Endothelial cell of umbilical vein (primary cell): ENCODE measurements around the gene LRP1. TPM values are rescaled to one million over a fixed set of nuclear protein-coding genes. Genes with fewer than 3 reads are reported as not detected.

Experiments used
- BruUV-seq: library from RNA; stranded (reverse); fragments of 400-500 nt; replicated peaks from 2 replicates; lab custom pipeline; 2021; lab: Mats Ljungman, UMichigan
- CTCF ChIA-PET: fragments of 300-600, 350-600 bp; sonication (Branson Sonifier 250); formaldehyde crosslinking; loops from one replicate; lab custom pipeline; 2021; ENCODE audit warnings: antibody characterized with exemption, inconsistent platforms; lab: Charles Lee
- POLR2A ChIA-PET: fragments of 300-600, 350-600 bp; sonication (Branson Sonifier 250); formaldehyde crosslinking; loops from one replicate; lab custom pipeline; 2021; ENCODE audit warnings: antibody characterized with exemption, inconsistent platforms; lab: Charles Lee
- DNase-seq: peaks from one replicate; pipeline ENCODE4 v3.0.0-alpha.2; 2011; ENCODE audit warnings: low read depth, low spot score
- FAIRE-seq: peaks from 2 replicates; lab custom pipeline; 2011; peaks lifted over from hg19 to GRCh38; lab: Jason Lieb, UNC
- H2AFZ ChIP-seq: 2 replicates; pipeline ENCODE4 v1.6.0; 2012; ENCODE audit warnings: low read depth, low read length, control low read depth, inconsistent platforms
- H3K27ac ChIP-seq: 2 replicates; pipeline ENCODE4 v1.5.1; 2011; ENCODE audit warnings: low read depth, mild to moderate bottlenecking, control low read depth, low read length, moderate library complexity; ENCODE audit not compliant: insufficient read depth
- H3K27me3 ChIP-seq, 2 experiments: 2 replicates each; pipeline versions ENCODE4 v1.6.0 to v1.6.1; 2011; ENCODE audit warnings: low read length in 2 of 2, mixed read lengths in 1 of 2; ENCODE audit not compliant: control insufficient read depth in 2 of 2, insufficient read depth in 2 of 2
- H3K36me3 ChIP-seq, 2 experiments: 2 replicates in 1 of 2; 3 replicates in 1 of 2; pipeline ENCODE4 v1.5.1; 2011; ENCODE audit warnings: low read length in 2 of 2, mild to moderate bottlenecking in 1 of 2, moderate library complexity in 1 of 2; ENCODE audit not compliant: control insufficient read depth in 2 of 2, insufficient read depth in 2 of 2; ENCODE audit errors: extremely low read depth in 1 of 2
- H3K4me1 ChIP-seq: 3 replicates; pipeline ENCODE4 v1.5.1; 2011; ENCODE audit warnings: mild to moderate bottlenecking, low read length; ENCODE audit not compliant: control insufficient read depth, insufficient read depth; ENCODE audit errors: extremely low read depth
- H3K4me2 ChIP-seq: 2 replicates; pipeline ENCODE4 v1.6.1; 2011; ENCODE audit warnings: low read length, control low read depth, mixed read lengths; ENCODE audit not compliant: insufficient read depth
- H3K4me3 ChIP-seq, 3 experiments: fragments of 200-600 bp in 1 of 3; sonication (generic), shearing (Covaris generic) in 1 of 3; replicated peaks in 1 of 3; 2 replicates each; pipeline ENCODE4 v1.5.1; 2011 to 2016; ENCODE audit warnings: control low read depth in 3 of 3, low read length in 3 of 3, mild to moderate bottlenecking in 2 of 3, inconsistent platforms in 1 of 3, low read depth in 1 of 3, moderate library complexity in 1 of 3; ENCODE audit not compliant: insufficient read depth in 1 of 3
- H3K79me2 ChIP-seq: 2 replicates; pipeline ENCODE4 v1.6.0; 2012; ENCODE audit warnings: low read length, inconsistent platforms; ENCODE audit not compliant: control insufficient read depth, insufficient read depth
- H3K9ac ChIP-seq: replicated peaks from 2 replicates; pipeline ENCODE3; 2011; ENCODE audit warnings: low read length, control low read depth; ENCODE audit not compliant: insufficient read depth; ENCODE audit errors: extremely low read depth
- H3K9me1 ChIP-seq: replicated peaks from 3 replicates; pipeline ENCODE4 v1.6.0; 2011; ENCODE audit warnings: mild to moderate bottlenecking, low read length; ENCODE audit not compliant: control insufficient read depth, insufficient read depth; ENCODE audit errors: extremely low read depth
- H3K9me3 ChIP-seq: replicated peaks from 2 replicates; pipeline ENCODE4 v1.5.1; 2012; ENCODE audit warnings: low read length, inconsistent platforms; ENCODE audit not compliant: control insufficient read depth, insufficient read depth
- H4K20me1 ChIP-seq: replicated peaks from 2 replicates; pipeline ENCODE3; 2011; ENCODE audit warnings: mild to moderate bottlenecking, low read length; ENCODE audit not compliant: control insufficient read depth, insufficient read depth; ENCODE audit errors: extremely low read depth
- EZH2 ChIP-seq: IDR thresholded peaks from 2 replicates; pipeline ENCODE4 v1.6.1; 2012; ENCODE audit warnings: borderline replicate concordance, low read depth, mild to moderate bottlenecking, moderate library complexity, low read length, inconsistent platforms; ENCODE audit not compliant: severe bottlenecking
- FOS ChIP-seq: IDR thresholded peaks from 2 replicates; pipeline ENCODE4 v1.6.1; 2011; ENCODE audit warnings: mild to moderate bottlenecking, low read length, moderate library complexity, borderline replicate concordance; ENCODE audit not compliant: insufficient read depth
- GATA2 ChIP-seq: IDR thresholded peaks from 2 replicates; pipeline ENCODE4 v1.7.0; 2011; ENCODE audit warnings: low read depth, mild to moderate bottlenecking, moderate library complexity, mixed read lengths, low read length; ENCODE audit not compliant: insufficient read length, insufficient read depth
- JUN ChIP-seq: IDR thresholded peaks from 2 replicates; pipeline ENCODE4 v1.6.1; 2011; ENCODE audit warnings: borderline replicate concordance, low read depth; ENCODE audit not compliant: insufficient read length, insufficient read depth
- MAX ChIP-seq: IDR thresholded peaks from 2 replicates; pipeline ENCODE4 v1.6.1; 2011; ENCODE audit not compliant: insufficient read depth, insufficient read length
- MYC ChIP-seq: IDR thresholded peaks from one replicate; pipeline ENCODE4 v1.6.1; 2011; ENCODE audit warnings: mild to moderate bottlenecking, low read depth, low read length
- POLR2A ChIP-seq: IDR thresholded peaks from 2 replicates; pipeline ENCODE4 v1.6.1; 2012; ENCODE audit warnings: low read depth, mild to moderate bottlenecking, control low read depth, low read length
- POLR2AphosphoS5 ChIP-seq: IDR thresholded peaks from 2 replicates; pipeline ENCODE4 v1.6.1; 2012; ENCODE audit warnings: low read depth, mild to moderate bottlenecking, control low read depth, low read length, moderate library complexity; ENCODE audit not compliant: insufficient read depth
- dilution Hi-C: fragments of 300-500 bp; cut with MboI; formaldehyde crosslinking; loops from one replicate; pipeline ENCODE4 v1.15.0; 2019; ENCODE audit warnings: low sequenced_read_pairs; ENCODE audit not compliant: extremely low pct_ligation_motif_present
- intact Hi-C: fragments of 100-400 bp; cut with micrococcal nuclease; formaldehyde crosslinking; loops from one replicate; pipeline ENCODE4 v1.10.0; 2022
- polyA plus RNA-seq, 4 experiments: library from polyadenylated mRNA; depleted of rRNA in 3 of 4; stranded (reverse) in 3 of 4; unstranded in 1 of 4; fragments of >200 nt; gene quantifications; 2 replicates each; pipeline versions ENCODE4 v1.2.1 to v1.2.3, GENCODE V29; 2011 to 2012; ENCODE audit warnings: missing spikeins in 1 of 4
- total RNA-seq: library from RNA; stranded (reverse); gene quantifications from 2 replicates; pipeline ENCODE4 v1.2.3, GENCODE V29; 2021
- TF ChIP-seq, protein P1 (sequence below), 2 donors: IDR thresholded peaks; 1 replicate in 1 of 2; 2 replicates in 1 of 2; pipeline ENCODE4 v1.5.1; 2011; ENCODE audit warnings: low read length in 2 of 2, mild to moderate bottlenecking in 2 of 2, moderate library complexity in 2 of 2, control low read depth in 1 of 2, inconsistent platforms in 1 of 2, low read depth in 1 of 2; ENCODE audit not compliant: insufficient read depth in 1 of 2; ENCODE audit errors: extremely low read depth in 1 of 2

Gene LRP1
- total and polyA plus RNA-seq, 2 donors (not counting 3 experiments of a cell fraction or from before 2014, with no cell fraction given) = 1.6 to 4.6 TPM

DNA sequence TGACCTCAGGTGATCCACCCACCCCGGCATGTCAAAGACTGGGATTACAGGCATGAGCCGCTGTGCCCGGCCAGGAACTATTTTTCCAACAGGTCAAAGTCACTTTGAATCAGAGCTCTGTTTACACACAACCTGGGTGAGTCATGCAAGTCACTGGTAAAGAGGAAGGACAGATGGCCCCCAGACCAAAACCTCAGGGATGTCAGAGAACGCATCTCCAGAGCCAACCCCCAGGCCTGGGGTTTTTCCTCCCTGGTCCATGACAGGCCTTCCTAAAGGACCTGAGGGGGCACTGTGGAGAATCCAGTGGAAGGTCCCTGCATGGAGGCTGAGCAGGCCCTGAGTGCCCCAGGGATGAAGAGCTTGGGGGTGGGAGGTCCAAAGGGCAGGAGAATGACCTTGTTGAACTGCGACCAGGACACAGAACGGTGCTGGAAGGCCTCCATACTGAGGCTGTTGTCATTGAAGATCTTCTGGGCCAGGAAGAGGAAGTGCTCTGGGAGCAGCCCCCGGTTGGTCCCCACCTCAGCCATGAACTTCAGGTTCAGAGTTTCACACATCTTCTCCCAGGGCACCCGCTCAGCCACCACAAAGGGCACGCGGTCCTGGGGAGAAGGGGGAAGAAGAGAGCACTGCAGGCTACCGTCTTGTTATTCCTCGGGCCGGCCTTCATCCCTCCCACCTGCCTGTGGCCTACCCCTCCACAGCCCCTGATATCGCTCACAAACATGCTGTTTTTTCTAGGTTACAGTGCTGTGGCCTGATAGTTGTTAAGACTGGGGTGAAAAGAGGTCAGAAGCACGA is 26.2 kb upstream of the LRP1 start:
- intact Hi-C loops = no loop called here
- no peak for FAIRE-seq
- POLR2A ChIA-PET = interaction anchor here (0.7 kb wide), 1 partner anchor 630 kb away, joined by 3 read pairs; no protein-coding TSS in a partner anchor

GRCh38 chr12:57103856-57104255 is 24.4 kb upstream of the LRP1 start:
- CTCF ChIA-PET = interaction anchor here (1.1 to 1.8 kb wide), 4 partner anchors 8 to 34 kb away, joined by 3 to 4 read pairs (median 4); no protein-coding TSS in a partner anchor
- intact Hi-C loops = no loop called here
- H2AFZ ChIP-seq = no peak overlapping the region
- H3K4me3 ChIP-seq = no peak overlapping the region
- no peak overlapping the region for H3K4me2 ChIP-seq
- no peaks in the 10 kb centered on the region for H3K79me2 ChIP-seq
- H3K9me1 ChIP-seq = no peaks in the 10 kb centered on the region
- DNase-seq (no peak), FAIRE-seq (no peak)
- no peaks in the 10 kb centered on the region for H3K9me3 ChIP-seq
- no peaks in the 10 kb centered on the region for H4K20me1 ChIP-seq
- H3K27ac ChIP-seq = no peak overlapping the region
- no peak overlapping the region for H3K9ac ChIP-seq
- H3K4me1 ChIP-seq = peaks cover 4% of the 10 kb centered on the region
- no TSS peak for BruUV-seq
- POLR2A ChIA-PET = no interaction called here
- peaks cover 4 to 36% of the 10 kb centered on the region in 2 experiments for H3K36me3 ChIP-seq
- TF ChIP-seq EZH2 = no peak
- no peak for TF ChIP-seq GATA2
- no peak for TF ChIP-seq JUN
- no peak for TF ChIP-seq MYC
- no peak for TF ChIP-seq POLR2A
- no peak for TF ChIP-seq FOS
- TF ChIP-seq, protein P1, sequence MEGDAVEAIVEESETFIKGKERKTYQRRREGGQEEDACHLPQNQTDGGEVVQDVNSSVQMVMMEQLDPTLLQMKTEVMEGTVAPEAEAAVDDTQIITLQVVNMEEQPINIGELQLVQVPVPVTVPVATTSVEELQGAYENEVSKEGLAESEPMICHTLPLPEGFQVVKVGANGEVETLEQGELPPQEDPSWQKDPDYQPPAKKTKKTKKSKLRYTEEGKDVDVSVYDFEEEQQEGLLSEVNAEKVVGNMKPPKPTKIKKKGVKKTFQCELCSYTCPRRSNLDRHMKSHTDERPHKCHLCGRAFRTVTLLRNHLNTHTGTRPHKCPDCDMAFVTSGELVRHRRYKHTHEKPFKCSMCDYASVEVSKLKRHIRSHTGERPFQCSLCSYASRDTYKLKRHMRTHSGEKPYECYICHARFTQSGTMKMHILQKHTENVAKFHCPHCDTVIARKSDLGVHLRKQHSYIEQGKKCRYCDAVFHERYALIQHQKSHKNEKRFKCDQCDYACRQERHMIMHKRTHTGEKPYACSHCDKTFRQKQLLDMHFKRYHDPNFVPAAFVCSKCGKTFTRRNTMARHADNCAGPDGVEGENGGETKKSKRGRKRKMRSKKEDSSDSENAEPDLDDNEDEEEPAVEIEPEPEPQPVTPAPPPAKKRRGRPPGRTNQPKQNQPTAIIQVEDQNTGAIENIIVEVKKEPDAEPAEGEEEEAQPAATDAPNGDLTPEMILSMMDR (IDR thresholded peaks at IDR 0.05; ENCODE audit: extremely low read depth in 1 of 2, insufficient read depth in 1 of 2, low read depth in 1 of 2, low read length in 2 of 2) = no peak
- TF ChIP-seq MAX = no peak
- TF ChIP-seq POLR2AphosphoS5 = no peak
- dilution Hi-C loops = no loop called here
- no peaks in the 10 kb centered on the region for H3K27me3 ChIP-seq

More for the DNA sequence above, 26.2 kb upstream of the LRP1 start:
- Histone ChIP-seq H3K9ac (no peak overlapping the region), H2AFZ (no peak overlapping the region), H3K9me3 (no peaks in the 10 kb centered on the region), H3K36me3 (peaks cover 4 to 38% of the 10 kb centered on the region in 2 experiments), H3K79me2 (no peaks in the 10 kb centered on the region), H4K20me1 (no peaks in the 10 kb centered on the region), H3K27me3 (no peaks in the 10 kb centered on the region), H3K4me1 (peaks cover 4% of the 10 kb centered on the region), H3K4me3 (no peak overlapping the region), H3K27ac (no peak overlapping the region), H3K4me2 (no peak overlapping the region), H3K9me1 (no peaks in the 10 kb centered on the region)
- CTCF ChIA-PET = interaction anchor here (0.6 to 1.8 kb wide), 5 partner anchors 10 to 111 kb away, joined by 3 to 4 read pairs (median 4); no protein-coding TSS in a partner anchor
- TF ChIP-seq MYC (no peak), POLR2AphosphoS5 (no peak), FOS (no peak)
- no TSS peak for BruUV-seq
- DNase-seq = no peak
- dilution Hi-C loops = no loop called here
